T follicular helper cell (primary cell): ENCODE measurements around the gene PIGN.

Experiments
- DNase-seq: peaks from one replicate; pipeline ENCODE4 v3.0.0-alpha.2; 2020; ENCODE audit warnings: low read depth
- total RNA-seq, 2 experiments: gene quantifications; one replicate each; lab custom pipeline; 2026; lab: John Stamatoyannopoulos, UW

Gene PIGN
- total RNA-seq: 31.1 to 37.3 reads per million in 2 experiments

GRCh38 chr18:62186774-62187542 is at the start of gene PIGN, which contains the start of gene RELCH:
PIGN (minus strand) TSS chr18:62187056; CDS start chr18:62161353, 25,703 bp downstream.
RELCH (plus strand) TSS chr18:62187255; CDS start chr18:62187506, 251 bp downstream.
- peak; percentile 94 for DNase-seq

- DNase-seq: no peak
These were observed 49.4 kb upstream of the PIGN start for GRCh38 chr18:62236252-62236651.

GRCh38 chr18:62226047-62226446 is 39.2 kb upstream of the PIGN start:
- DNase-seq: no peak

- DNase-seq: no peak
These were observed 37.4 kb upstream of the PIGN start for GRCh38 chr18:62224229-62224628.

- no peak for DNase-seq
These were observed 27.9 kb upstream of the PIGN start for GRCh38 chr18:62214790-62215189.

GRCh38 chr18:62211325-62211828 is 24.5 kb upstream of the PIGN start:
- DNase-seq: no peak

GRCh38 chr18:62210138-62210537 is 23.3 kb upstream of the PIGN start:
- no peak for DNase-seq

- DNase-seq: no peak
These were observed 22.2 kb upstream of the PIGN start for GRCh38 chr18:62209046-62209445.

- DNase-seq: no peak
These were observed 19.7 kb upstream of the PIGN start for GRCh38 chr18:62206593-62206992.

- no peak for DNase-seq
These were observed 19.0 kb upstream of the PIGN start for GRCh38 chr18:62205824-62206223.

- no peak for DNase-seq
These were observed 15.0 kb upstream of the PIGN start for GRCh38 chr18:62201870-62202269.

GRCh38 chr18:62200121-62200914 is 13.5 kb upstream of the PIGN start:
- no peak for DNase-seq

- no peak for DNase-seq
These were observed 12.8 kb upstream of the PIGN start for GRCh38 chr18:62199629-62200028.

- DNase-seq: no peak
These were observed 11.4 kb upstream of the PIGN start for GRCh38 chr18:62198259-62198658.

- DNase-seq: no peak
These were observed 10.1 kb upstream of the PIGN start for GRCh38 chr18:62196980-62197379.

- DNase-seq: no peak
These were observed 9.2 kb upstream of the PIGN start for GRCh38 chr18:62196079-62196478.

GRCh38 chr18:62189208-62189607 is 2.4 kb upstream of the PIGN start:
- no peak for DNase-seq

- DNase-seq: peak; percentile 1
These were observed 971 bp upstream of the PIGN start for GRCh38 chr18:62187543-62188510.

- no peak for DNase-seq
These were observed 420 bp downstream of the PIGN start for GRCh38 chr18:62186499-62186773.

- DNase-seq: peak; percentile 25
These were observed 3.2 kb downstream of the PIGN start for GRCh38 chr18:62183578-62184195.

- DNase-seq: no peak
These were observed 4.6 kb downstream of the PIGN start for GRCh38 chr18:62182220-62182619.
